ENCODE measurements around the gene PDE6C.
A peak's percentile ranks its signal among the peaks of the same experiment; 100 is the strongest.

Gene PDE6C

GRCh38 chr10:93579089-93579488, 33.2 kb upstream of the PDE6C start:
- no peak for TF ChIP-seq CTCF (IDR thresholded peaks at IDR 0.05; ENCODE audit: low read depth, low read length)
- DNase-seq = no peak
- H3K36me3 ChIP-seq = no peaks in the 10 kb centered on the region
- no peaks in the 10 kb centered on the region for H3K27me3 ChIP-seq
- H3K9me3 ChIP-seq = no peaks in the 10 kb centered on the region
- no peak overlapping the region for H3K4me3 ChIP-seq (ENCODE audit: low read depth, low read length)
- no peaks in the 10 kb centered on the region for H3K4me1 ChIP-seq

GRCh38 chr10:93579985-93580711, 32.2 kb upstream of the PDE6C start:
- TF ChIP-seq CTCF (IDR thresholded peaks at IDR 0.05; ENCODE audit: low read depth, low read length) = no peak
- Histone ChIP-seq H3K4me3 (ENCODE audit: low read depth, low read length) (no peak overlapping the region), H3K36me3 (no peaks in the 10 kb centered on the region), H3K4me1 (no peaks in the 10 kb centered on the region), H3K9me3 (no peaks in the 10 kb centered on the region), H3K27me3 (no peaks in the 10 kb centered on the region)
- no peak for DNase-seq

- no peak for TF ChIP-seq CTCF (IDR thresholded peaks at IDR 0.05; ENCODE audit: low read depth, low read length)
- Histone ChIP-seq H3K36me3 (no peaks in the 10 kb centered on the region), H3K4me3 (ENCODE audit: low read depth, low read length) (no peak overlapping the region), H3K27me3 (no peaks in the 10 kb centered on the region), H3K4me1 (no peaks in the 10 kb centered on the region), H3K9me3 (no peaks in the 10 kb centered on the region)
- DNase-seq = no peak
These were observed 31.5 kb upstream of the PDE6C start for GRCh38 chr10:93580828-93581227.

- no peaks in the 10 kb centered on the region for H3K4me1 ChIP-seq
- TF ChIP-seq CTCF (IDR thresholded peaks at IDR 0.05; ENCODE audit: low read depth, low read length) = no peak
- no peaks in the 10 kb centered on the region for H3K36me3 ChIP-seq
- no peaks in the 10 kb centered on the region for H3K9me3 ChIP-seq
- DNase-seq = no peak
- H3K27me3 ChIP-seq = no peaks in the 10 kb centered on the region
- no peak overlapping the region for H3K4me3 ChIP-seq (ENCODE audit: low read depth, low read length)
These were observed 27.9 kb upstream of the PDE6C start for GRCh38 chr10:93584445-93584844.

- Histone ChIP-seq H3K4me3 (ENCODE audit: low read depth, low read length) (no peak overlapping the region), H3K9me3 (no peaks in the 10 kb centered on the region), H3K4me1 (no peaks in the 10 kb centered on the region), H3K27me3 (no peaks in the 10 kb centered on the region), H3K36me3 (no peaks in the 10 kb centered on the region)
- DNase-seq = peak; percentile 34
- no peak for TF ChIP-seq CTCF (IDR thresholded peaks at IDR 0.05; ENCODE audit: low read depth, low read length)
These were observed 22.4 kb upstream of the PDE6C start for GRCh38 chr10:93589648-93590562.

GRCh38 chr10:93590638-93591037, 21.7 kb upstream of the PDE6C start:
- Histone ChIP-seq H3K27me3 (no peaks in the 10 kb centered on the region), H3K36me3 (no peaks in the 10 kb centered on the region), H3K4me3 (ENCODE audit: low read depth, low read length) (no peak overlapping the region), H3K9me3 (no peaks in the 10 kb centered on the region), H3K4me1 (no peaks in the 10 kb centered on the region)
- TF ChIP-seq CTCF (IDR thresholded peaks at IDR 0.05; ENCODE audit: low read depth, low read length) = no peak
- no peak for DNase-seq
